ENCODE data around the gene PALM. TPM values are rescaled to one million over a fixed set of nuclear protein-coding genes. Genes with fewer than 3 reads are reported as not detected.
"Not testable (repeated sequence)": the region's sequence is repeated elsewhere in the genome, so short reads cannot be mapped to it uniquely, and the experiment has no call there.

The PALM gene
- total RNA-seq, 2 experiments from 2014 or later, result 0.13 TPM; not detected in 1

DNA sequence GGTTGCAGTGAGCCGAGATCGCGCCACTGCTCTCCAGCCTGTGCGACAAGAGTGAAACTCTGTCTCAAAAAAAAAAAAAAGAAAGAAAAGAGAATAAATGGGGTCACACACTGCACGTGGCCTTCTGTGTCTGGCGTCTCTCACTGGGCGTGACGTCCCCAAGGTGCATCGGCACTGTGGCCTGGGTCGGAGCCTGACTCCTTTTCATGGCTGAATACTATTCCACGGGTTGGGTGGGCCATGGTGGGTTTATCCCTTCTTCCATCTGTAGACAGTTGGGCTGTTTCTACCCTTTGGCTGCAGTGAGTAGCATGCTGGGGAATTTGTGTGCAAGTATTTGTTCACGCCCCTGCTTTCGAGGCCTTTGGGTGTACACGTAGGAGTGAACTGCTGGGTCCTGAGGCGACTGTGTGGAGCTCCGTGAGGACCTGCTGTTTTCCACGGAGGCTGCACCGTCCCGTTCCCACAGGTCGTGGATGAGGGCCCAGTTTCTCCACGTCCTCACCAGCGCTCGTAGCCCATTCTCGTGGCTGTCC lies 33.9 kb downstream of the PALM start:
- ChIA-PET CTCF (no interaction called here), POLR2A (no interaction called here)

DNA sequence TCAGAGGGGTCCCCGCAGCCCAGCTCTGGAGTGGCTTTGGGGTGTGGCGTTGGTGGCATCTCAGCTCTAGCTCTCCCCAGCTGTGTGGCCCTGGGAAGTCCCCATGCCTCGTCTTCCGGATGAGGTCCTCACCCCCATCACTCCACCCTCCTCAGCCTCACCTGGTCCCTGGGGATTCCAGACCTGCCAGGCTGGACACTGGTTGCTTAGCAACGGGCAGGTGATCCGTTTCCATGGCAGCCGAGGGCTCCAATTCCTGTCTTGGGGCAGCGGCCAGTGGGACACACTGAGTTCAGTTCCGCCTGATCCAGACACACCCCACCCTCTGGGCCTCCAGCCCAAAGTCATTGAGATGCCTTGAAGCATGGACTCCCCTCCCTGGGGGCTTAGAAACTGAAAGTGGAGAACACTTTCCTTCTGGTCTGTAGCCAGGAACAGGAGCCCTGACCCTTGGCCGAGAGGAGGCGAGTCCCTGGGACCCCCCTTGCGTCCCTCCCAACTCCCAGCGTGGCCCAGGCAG lies 34.5 kb downstream of the PALM start:
- ChIA-PET POLR2A (no interaction called here), CTCF (no interaction called here)

DNA sequence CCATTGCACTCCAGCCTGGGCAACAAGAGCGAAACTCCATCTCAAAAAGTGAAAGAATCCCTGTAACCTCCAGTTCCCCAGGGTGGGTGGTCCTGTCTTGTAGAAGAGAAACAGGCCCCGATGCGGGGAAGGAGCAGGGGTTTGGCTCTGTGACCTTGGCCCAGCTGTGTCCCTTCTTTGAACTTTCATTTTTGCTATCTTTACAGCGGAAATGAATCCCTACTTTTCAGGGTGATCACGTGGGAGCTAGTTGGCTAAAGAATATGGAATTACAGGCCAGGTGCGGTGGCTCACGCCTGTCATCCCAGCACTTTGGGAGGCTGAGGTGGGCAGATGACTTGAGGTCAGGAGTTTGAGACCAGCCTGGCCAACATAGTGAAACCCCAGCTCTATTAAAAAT lies 36.4 kb downstream of the PALM start:
- CTCF ChIA-PET, result interaction anchor here (0.6 kb wide), 2 partner anchors 25 to 72 kb away, joined by 3 to 6 read pairs; no protein-coding TSS in a partner anchor
- POLR2A ChIA-PET, result not testable (repeated sequence)

DNA sequence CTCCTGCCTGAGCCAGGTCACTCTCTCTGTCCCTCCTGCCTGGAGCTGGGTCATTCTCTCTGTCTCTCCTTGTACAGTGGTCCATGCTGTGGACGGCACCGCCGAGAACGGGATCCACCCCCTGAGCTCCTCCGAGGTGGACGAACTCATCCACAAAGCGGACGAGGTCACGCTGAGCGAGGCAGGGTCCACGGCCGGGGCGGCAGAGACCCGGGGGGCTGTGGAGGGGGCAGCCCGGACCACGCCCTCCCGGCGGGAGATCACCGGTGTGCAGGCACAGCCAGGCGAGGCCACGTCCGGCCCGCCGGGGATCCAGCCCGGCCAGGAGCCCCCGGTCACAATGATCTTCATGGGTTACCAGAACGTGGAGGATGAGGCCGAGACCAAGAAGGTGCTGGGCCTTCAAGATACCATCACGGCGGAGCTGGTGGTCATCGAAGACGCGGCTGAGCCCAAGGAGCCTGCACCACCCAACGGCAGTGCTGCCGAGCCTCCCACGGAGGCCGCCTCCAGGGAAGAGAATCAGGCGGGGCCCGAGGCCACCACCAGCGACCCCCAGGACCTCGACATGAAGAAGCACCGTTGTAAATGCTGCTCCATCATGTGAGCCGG lies 37.6 kb downstream of the PALM start:
- ChIA-PET POLR2A (no interaction called here), CTCF (interaction anchor here (0.7 kb wide), 1 partner anchor 24 kb away, joined by 3 read pairs; no protein-coding TSS in a partner anchor)

GRCh38 chr19:746956-747355 lies 38.2 kb downstream of the PALM start:
- POLR2A ChIA-PET, result no interaction called here

DNA sequence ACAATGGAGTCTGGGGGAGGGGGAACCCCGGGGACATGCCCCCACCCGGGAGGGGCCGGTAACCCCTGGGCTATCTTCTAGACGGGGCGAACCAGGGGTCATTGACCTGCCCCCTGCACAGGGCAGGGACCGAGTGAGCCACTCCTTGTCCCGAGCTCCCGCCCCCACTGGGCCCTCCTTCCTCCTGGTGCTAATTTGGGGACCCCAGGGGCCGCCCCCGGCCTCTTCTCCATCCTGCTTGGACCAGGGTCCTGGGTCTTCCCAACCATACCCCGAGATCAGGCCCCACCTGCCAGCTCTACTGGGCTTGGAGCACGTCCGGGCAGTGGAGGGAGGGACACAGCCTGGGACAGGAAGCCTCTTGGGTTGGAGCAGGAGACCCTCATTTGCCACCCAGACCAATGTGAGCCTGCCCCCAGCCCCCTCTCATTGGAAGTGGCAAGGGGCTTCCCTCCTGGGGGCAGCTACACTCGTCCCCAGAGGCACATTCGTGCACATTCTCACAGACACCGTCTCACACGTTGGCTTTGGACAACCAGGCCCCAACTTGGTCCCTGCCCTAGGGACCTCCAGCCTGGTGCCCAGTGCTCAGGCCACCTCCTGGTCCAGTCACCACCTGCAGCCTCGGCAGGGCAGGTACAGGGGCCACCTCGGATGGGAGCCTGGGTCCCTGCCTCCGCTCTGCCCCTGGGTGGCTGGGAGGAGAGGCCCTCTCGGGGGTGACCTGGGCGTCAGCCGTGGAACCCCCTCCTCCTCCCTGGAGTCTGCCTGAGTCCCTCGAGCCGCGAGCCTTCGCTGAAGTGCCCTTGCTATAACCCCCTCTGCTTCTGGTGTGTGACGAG lies 38.9 kb downstream of the PALM start:
- ChIA-PET POLR2A (no interaction called here), CTCF (no interaction called here)

More at GRCh38 chr19:746956-747355, 38.2 kb downstream of the PALM start:
- CTCF ChIA-PET, result no interaction called here

GRCh38 chr19:748274-748598 lies 39.5 kb downstream of the PALM start:
- ChIA-PET POLR2A (no interaction called here), CTCF (no interaction called here)

GRCh38 chr19:749811-750210 lies 41.1 kb downstream of the PALM start:
- ChIA-PET POLR2A (no interaction called here), CTCF (interaction anchor here (0.8 kb wide), 1 partner anchor 13 kb away, joined by 3 read pairs; no protein-coding TSS in a partner anchor)

GRCh38 chr19:750640-751423 lies 42.1 kb downstream of the PALM start, which contains the start of gene MISP:
Gene MISP (plus strand): TSS chr19:751112. CDS start chr19:756947, 5,835 bp downstream.
- POLR2A ChIA-PET, result no interaction called here
- CTCF ChIA-PET, result no interaction called here

DNA sequence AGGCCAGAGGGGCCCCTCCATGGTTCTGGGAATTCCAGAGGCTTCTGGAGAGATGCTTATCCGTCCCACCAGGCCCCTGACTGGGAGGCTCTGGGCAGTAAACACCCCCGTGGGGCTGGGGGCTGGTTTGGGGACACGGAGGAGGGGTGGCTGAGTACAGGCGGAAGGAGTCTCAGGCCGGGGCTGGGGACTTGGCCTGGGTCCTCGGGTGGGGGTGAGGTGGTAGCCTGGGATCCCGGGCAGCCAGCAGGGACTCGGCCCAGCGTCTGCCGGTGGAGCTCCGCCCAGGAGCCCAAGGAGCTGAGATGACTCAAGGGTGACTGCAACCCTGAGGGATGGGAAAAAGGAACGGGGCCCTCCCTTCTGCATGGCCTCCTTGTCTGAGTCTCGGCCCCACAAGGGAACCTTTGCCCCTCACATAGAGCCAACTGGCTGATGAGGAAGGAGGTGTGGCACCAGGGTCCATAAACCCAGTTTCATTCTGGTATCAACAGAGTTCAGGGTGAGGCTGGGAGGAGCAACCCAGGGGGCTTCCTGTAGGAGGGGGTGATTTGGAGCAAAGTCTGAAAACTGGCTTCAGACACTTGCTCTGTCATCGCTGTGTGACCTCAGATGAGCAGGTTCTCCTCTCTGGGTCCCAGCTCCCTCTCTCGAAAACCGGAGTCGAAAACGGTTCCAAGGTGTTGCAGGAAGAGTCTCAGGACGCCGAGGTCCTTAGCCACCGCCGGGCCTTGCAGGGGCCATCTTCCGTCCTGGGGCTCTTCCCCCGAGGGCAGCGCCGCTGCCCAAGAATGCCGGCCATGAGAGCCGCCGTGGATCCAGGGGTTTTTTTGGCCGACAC lies 43.0 kb downstream of the PALM start:
- CTCF ChIA-PET, result no interaction called here
- POLR2A ChIA-PET, result no interaction called here

GRCh38 chr19:752652-753517 lies 44.1 kb downstream of the PALM start:
- POLR2A ChIA-PET, result no interaction called here
- CTCF ChIA-PET, result interaction anchor here (0.6 kb wide), 1 partner anchor 72 kb away, joined by 3 read pairs; no protein-coding TSS in a partner anchor

DNA sequence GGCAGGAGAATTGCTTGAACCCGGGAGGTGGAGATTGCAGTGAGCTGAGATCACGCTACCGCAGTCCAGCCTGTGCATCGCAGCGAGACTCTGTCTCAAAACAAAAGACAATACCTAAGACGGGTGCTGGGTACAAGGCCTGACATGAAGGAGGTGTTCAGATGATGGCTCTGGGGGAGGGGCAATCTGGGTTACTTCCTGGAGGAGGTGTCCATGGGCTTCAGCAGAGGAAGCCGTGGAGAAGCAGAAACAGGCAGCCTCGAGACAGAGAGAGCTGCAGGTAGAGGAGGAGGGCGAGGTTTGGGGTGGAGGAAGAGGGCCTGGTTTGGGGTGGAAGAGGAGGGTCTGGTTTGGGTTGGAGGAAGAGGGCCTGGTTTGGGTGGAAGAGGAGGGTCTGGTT lies 45.8 kb downstream of the PALM start:
- ChIA-PET POLR2A (no interaction called here), CTCF (no interaction called here)

GRCh38 chr19:755063-755462 lies 46.3 kb downstream of the PALM start:
- POLR2A ChIA-PET, result no interaction called here
- CTCF ChIA-PET, result no interaction called here

GRCh38 chr19:756236-756635 lies 47.5 kb downstream of the PALM start:
- ChIA-PET CTCF (no interaction called here), POLR2A (no interaction called here)

- ChIA-PET POLR2A (no interaction called here), CTCF (no interaction called here)
Observed at GRCh38 chr19:756821-757688, 48.3 kb downstream of the PALM start.

DNA sequence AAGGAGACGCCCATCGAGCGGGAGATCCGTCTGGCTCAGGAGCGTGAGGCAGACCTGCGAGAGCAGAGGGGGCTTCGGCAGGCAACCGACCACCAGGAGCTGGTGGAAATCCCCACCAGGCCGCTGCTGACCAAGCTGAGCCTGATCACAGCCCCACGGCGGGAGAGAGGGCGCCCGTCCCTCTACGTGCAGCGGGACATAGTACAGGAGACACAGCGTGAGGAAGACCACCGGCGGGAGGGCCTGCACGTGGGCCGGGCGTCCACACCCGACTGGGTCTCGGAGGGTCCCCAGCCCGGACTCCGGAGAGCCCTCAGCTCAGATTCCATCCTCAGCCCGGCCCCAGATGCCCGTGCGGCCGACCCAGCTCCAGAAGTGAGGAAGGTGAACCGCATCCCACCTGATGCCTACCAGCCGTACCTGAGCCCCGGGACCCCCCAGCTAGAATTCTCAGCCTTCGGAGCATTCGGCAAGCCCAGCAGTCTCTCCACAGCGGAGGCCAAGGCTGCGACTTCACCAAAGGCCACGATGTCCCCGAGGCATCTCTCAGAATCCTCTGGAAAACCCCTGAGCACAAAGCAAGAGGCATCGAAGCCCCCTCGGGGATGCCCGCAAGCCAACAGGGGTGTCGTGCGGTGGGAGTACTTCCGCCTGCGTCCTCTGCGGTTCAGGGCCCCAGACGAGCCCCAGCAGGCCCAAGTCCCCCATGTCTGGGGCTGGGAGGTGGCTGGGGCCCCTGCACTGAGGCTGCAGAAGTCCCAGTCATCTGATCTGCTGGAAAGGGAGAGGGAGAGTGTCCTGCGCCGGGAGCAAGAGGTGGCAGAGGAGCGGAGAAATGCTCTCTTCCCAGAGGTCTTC lies 49.3 kb downstream of the PALM start:
- CTCF ChIA-PET, result no interaction called here
- POLR2A ChIA-PET, result no interaction called here

DNA sequence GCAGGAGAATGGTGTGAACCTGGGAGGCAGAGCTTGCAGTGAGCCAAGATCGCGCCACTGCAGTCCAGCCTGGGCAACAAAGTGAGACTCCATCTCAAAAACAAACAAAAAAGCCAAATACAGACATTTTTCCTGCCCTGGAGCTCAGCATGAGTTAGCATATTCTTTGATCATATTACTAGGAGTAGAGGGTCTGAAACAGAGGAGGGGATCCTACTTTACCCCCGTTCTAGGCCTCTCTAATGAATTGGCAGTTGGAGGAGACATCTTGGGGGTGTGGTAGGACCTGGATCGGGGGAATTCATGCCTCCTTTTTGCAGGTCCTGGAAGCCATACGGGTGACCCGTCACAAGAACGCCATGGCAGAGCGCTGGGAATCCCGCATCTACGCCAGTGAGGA lies 54.4 kb downstream of the PALM start:
- ChIA-PET CTCF (no interaction called here), POLR2A (interaction anchor here (0.6 kb wide), 1 partner anchor 39 kb away, joined by 5 read pairs; no protein-coding TSS in a partner anchor)

All from activated CD8-positive, alpha-beta memory T cell treated with anti-CD3 and anti-CD28 coated beads for 36 hours (primary cell).